ENCODE data around the gene BMERB1. TPM values are rescaled to one million over a fixed set of nuclear protein-coding genes. Genes with fewer than 3 reads are reported as not detected.
"Not testable (repeated sequence)": the region's sequence is repeated elsewhere in the genome, so short reads cannot be mapped to it uniquely, and the experiment has no call there.

Gene BMERB1
- total RNA-seq, 1 donor from 2014 or later: 47.9 TPM

DNA sequence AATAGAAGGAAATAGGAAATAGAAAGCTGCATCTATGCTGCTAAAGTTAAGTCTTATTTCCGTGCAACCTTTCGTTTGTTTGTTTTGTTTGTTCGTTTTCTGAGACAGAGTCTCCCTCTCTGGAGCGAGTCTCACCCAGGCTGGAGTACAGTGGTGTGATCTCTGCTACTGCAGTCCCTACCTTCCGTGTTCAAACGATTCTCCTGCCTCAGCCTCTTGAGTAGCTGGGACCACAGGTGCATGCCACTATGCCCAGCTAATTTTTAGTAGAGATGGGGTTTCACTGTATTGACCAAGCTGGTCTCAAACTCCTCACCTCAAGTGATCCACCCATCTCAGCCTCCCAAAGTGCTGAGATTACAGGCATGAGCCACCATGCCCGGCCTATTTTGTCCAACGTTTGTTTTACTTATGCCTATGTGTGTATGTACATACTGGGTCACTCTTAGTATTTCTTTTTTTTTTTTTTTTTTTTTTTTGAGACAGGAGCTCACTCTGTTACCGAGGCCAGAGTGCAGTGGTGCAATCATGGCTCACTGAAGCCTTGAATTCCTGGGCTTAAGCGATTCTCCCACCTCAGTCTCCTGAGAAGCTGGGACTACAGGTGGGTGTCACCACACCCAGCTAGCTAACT is 16.8 kb downstream of the BMERB1 start:
- Mint-ChIP-seq H3K4me3 (ENCODE audit: unreplicated experiment) (no peak overlapping the region), H3K27me3 (ENCODE audit: unreplicated experiment) (no peaks in the 10 kb centered on the region), H3K27ac (ENCODE audit: unreplicated experiment) (no peak overlapping the region), H3K4me1 (ENCODE audit: unreplicated experiment) (peaks cover 11% of the 10 kb centered on the region), H3K9me3 (ENCODE audit: unreplicated experiment) (no peaks in the 10 kb centered on the region), H3K36me3 (ENCODE audit: unreplicated experiment) (peaks cover 6% of the 10 kb centered on the region)
- TF ChIP-seq, protein P1, sequence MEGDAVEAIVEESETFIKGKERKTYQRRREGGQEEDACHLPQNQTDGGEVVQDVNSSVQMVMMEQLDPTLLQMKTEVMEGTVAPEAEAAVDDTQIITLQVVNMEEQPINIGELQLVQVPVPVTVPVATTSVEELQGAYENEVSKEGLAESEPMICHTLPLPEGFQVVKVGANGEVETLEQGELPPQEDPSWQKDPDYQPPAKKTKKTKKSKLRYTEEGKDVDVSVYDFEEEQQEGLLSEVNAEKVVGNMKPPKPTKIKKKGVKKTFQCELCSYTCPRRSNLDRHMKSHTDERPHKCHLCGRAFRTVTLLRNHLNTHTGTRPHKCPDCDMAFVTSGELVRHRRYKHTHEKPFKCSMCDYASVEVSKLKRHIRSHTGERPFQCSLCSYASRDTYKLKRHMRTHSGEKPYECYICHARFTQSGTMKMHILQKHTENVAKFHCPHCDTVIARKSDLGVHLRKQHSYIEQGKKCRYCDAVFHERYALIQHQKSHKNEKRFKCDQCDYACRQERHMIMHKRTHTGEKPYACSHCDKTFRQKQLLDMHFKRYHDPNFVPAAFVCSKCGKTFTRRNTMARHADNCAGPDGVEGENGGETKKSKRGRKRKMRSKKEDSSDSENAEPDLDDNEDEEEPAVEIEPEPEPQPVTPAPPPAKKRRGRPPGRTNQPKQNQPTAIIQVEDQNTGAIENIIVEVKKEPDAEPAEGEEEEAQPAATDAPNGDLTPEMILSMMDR (IDR thresholded peaks at IDR 0.05): no peak
- no peak for DNase-seq (ENCODE audit: extremely low spot score, unreplicated experiment)

GRCh38 chr16:15452246-15452855 is 18.0 kb downstream of the BMERB1 start:
- H3K4me1 Mint-ChIP-seq (ENCODE audit: unreplicated experiment): peaks cover 11% of the 10 kb centered on the region
- TF ChIP-seq, protein P1 (IDR thresholded peaks at IDR 0.05): no peak
- no peaks in the 10 kb centered on the region for H3K9me3 Mint-ChIP-seq (ENCODE audit: unreplicated experiment)
- H3K4me3 Mint-ChIP-seq (ENCODE audit: unreplicated experiment): no peak overlapping the region
- H3K36me3 Mint-ChIP-seq (ENCODE audit: unreplicated experiment): peaks cover 3% of the 10 kb centered on the region
- DNase-seq (ENCODE audit: extremely low spot score, unreplicated experiment): no peak
- peak overlapping the region; percentile 18 for H3K27ac Mint-ChIP-seq (ENCODE audit: unreplicated experiment)
- no peaks in the 10 kb centered on the region for H3K27me3 Mint-ChIP-seq (ENCODE audit: unreplicated experiment)

GRCh38 chr16:15453296-15453695 is 18.9 kb downstream of the BMERB1 start:
- not testable (repeated sequence) for H3K9me3 Mint-ChIP-seq (ENCODE audit: unreplicated experiment); H3K27ac Mint-ChIP-seq (ENCODE audit: unreplicated experiment); H3K36me3 Mint-ChIP-seq (ENCODE audit: unreplicated experiment); DNase-seq (ENCODE audit: extremely low spot score, unreplicated experiment); H3K4me3 Mint-ChIP-seq (ENCODE audit: unreplicated experiment); H3K27me3 Mint-ChIP-seq (ENCODE audit: unreplicated experiment)
- H3K4me1 Mint-ChIP-seq (ENCODE audit: unreplicated experiment): peaks cover 11% of the 10 kb centered on the region

- not testable (repeated sequence) for H3K9me3 Mint-ChIP-seq (ENCODE audit: unreplicated experiment); H3K36me3 Mint-ChIP-seq (ENCODE audit: unreplicated experiment); H3K4me3 Mint-ChIP-seq (ENCODE audit: unreplicated experiment); H3K27me3 Mint-ChIP-seq (ENCODE audit: unreplicated experiment); H3K27ac Mint-ChIP-seq (ENCODE audit: unreplicated experiment)
- H3K4me1 Mint-ChIP-seq (ENCODE audit: unreplicated experiment): peaks cover 11% of the 10 kb centered on the region
- DNase-seq (ENCODE audit: extremely low spot score, unreplicated experiment): peak; percentile 19
These were observed 20.5 kb downstream of the BMERB1 start for GRCh38 chr16:15454933-15455332.

- Mint-ChIP-seq H3K4me1 (ENCODE audit: unreplicated experiment) (peaks cover 7% of the 10 kb centered on the region), H3K36me3 (ENCODE audit: unreplicated experiment) (no peaks in the 10 kb centered on the region), H3K27me3 (ENCODE audit: unreplicated experiment) (no peaks in the 10 kb centered on the region), H3K27ac (ENCODE audit: unreplicated experiment) (no peak overlapping the region), H3K9me3 (ENCODE audit: unreplicated experiment) (no peaks in the 10 kb centered on the region), H3K4me3 (ENCODE audit: unreplicated experiment) (no peak overlapping the region)
- no peak for DNase-seq (ENCODE audit: extremely low spot score, unreplicated experiment)
- TF ChIP-seq, protein P1 (IDR thresholded peaks at IDR 0.05): no peak
These were observed 23.0 kb downstream of the BMERB1 start for GRCh38 chr16:15457400-15457799.

GRCh38 chr16:15457958-15458357 is 23.6 kb downstream of the BMERB1 start:
- Mint-ChIP-seq H3K27ac (ENCODE audit: unreplicated experiment) (no peak overlapping the region), H3K4me3 (ENCODE audit: unreplicated experiment) (no peak overlapping the region), H3K27me3 (ENCODE audit: unreplicated experiment) (no peaks in the 10 kb centered on the region), H3K36me3 (ENCODE audit: unreplicated experiment) (no peaks in the 10 kb centered on the region), H3K4me1 (ENCODE audit: unreplicated experiment) (peaks cover 3% of the 10 kb centered on the region), H3K9me3 (ENCODE audit: unreplicated experiment) (no peaks in the 10 kb centered on the region)
- no peak for DNase-seq (ENCODE audit: extremely low spot score, unreplicated experiment)
- TF ChIP-seq, protein P1 (IDR thresholded peaks at IDR 0.05): no peak
